CD4-positive, alpha-beta T cell treated with Interleukin-21 for 1 hour (primary cell): ENCODE data around the gene ATR.
"Not testable (repeated sequence)": the region's sequence is repeated elsewhere in the genome, so short reads cannot be mapped to it uniquely, and the experiment has no call there.

ENCODE experiments used
- DNase-seq: peaks from one replicate; pipeline ENCODE4 v3.0.0-alpha.2; 2020

The ATR gene

GRCh38 chr3:142445816-142446254 lies 132.7 kb downstream of the ATR start:
- peak; percentile 52 for DNase-seq

- DNase-seq, result no peak
These were observed 134.2 kb downstream of the ATR start for GRCh38 chr3:142444343-142444742.

GRCh38 chr3:142443060-142443459 lies 135.5 kb downstream of the ATR start:
- not testable (repeated sequence) for DNase-seq

GRCh38 chr3:142439499-142440220 lies 138.9 kb downstream of the ATR start:
- DNase-seq, result not testable (repeated sequence)

GRCh38 chr3:142438096-142438495 lies 140.4 kb downstream of the ATR start:
- not testable (repeated sequence) for DNase-seq

GRCh38 chr3:142436951-142437585 lies 141.5 kb downstream of the ATR start:
- DNase-seq, result no peak

GRCh38 chr3:142434503-142434902 lies 144.0 kb downstream of the ATR start:
- DNase-seq, result no peak

GRCh38 chr3:142433110-142433509 lies 145.4 kb downstream of the ATR start:
- DNase-seq, result no peak

GRCh38 chr3:142429582-142429981 lies 149.0 kb downstream of the ATR start:
- no peak for DNase-seq

GRCh38 chr3:142424754-142425153 lies 153.8 kb downstream of the ATR start:
- no peak for DNase-seq

GRCh38 chr3:142418926-142419592 lies 159.5 kb downstream of the ATR start:
- DNase-seq, result no peak

- no peak for DNase-seq
These were observed 161.2 kb downstream of the ATR start for GRCh38 chr3:142417302-142417701.

GRCh38 chr3:142400537-142400936 lies 178.0 kb downstream of the ATR start:
- DNase-seq, result not testable (repeated sequence)
